KMS-11 (cell line): ENCODE results near the gene PHC1.

ENCODE experiments used
- H2AFZ ChIP-seq: fragments of 200-600 bp; sonication (generic); 2 replicates; pipeline ENCODE4 v1.6.1; 2016; ENCODE audit warnings: antibody characterized with exemption, mixed run types, low read depth
- H3K27ac ChIP-seq: fragments of 200-600 bp; sonication (generic); 2 replicates; pipeline ENCODE4 v1.6.1; 2016; ENCODE audit warnings: mild to moderate bottlenecking, mixed run types
- H3K27me3 ChIP-seq: fragments of 200-600 bp; sonication (generic); 2 replicates; pipeline ENCODE4 v1.6.1; 2017; ENCODE audit warnings: mild to moderate bottlenecking, low read depth, mixed run types, moderate library complexity; ENCODE audit not compliant: insufficient read depth
- H3K36me3 ChIP-seq: fragments of 200-600 bp; sonication (generic); 2 replicates; pipeline ENCODE4 v1.6.1; 2017; ENCODE audit warnings: mild to moderate bottlenecking, mixed run types; ENCODE audit not compliant: insufficient read depth
- H3K4me1 ChIP-seq: fragments of 200-600 bp; sonication (generic); 2 replicates; pipeline ENCODE4 v1.6.1; 2016; ENCODE audit warnings: mild to moderate bottlenecking, low read depth, mixed run types; ENCODE audit not compliant: poor library complexity, severe bottlenecking
- H3K4me2 ChIP-seq: fragments of 200-600 bp; sonication (generic); 2 replicates; pipeline ENCODE4 v1.7.0; 2016; ENCODE audit warnings: mild to moderate bottlenecking, mixed run types
- H3K4me3 ChIP-seq: fragments of 200-600 bp; sonication (generic); IDR thresholded peaks from 2 replicates; pipeline ENCODE4 v1.6.1; 2017; ENCODE audit warnings: low read depth, low read length, mixed read lengths; ENCODE audit not compliant: insufficient read depth
- H3K79me2 ChIP-seq: fragments of 200-600 bp; sonication (generic); 2 replicates; pipeline ENCODE4 v1.6.1; 2016; ENCODE audit warnings: low read depth, mixed run types; ENCODE audit not compliant: insufficient read depth
- H3K9ac ChIP-seq: fragments of 200-600 bp; sonication (generic); 2 replicates; pipeline ENCODE4 v1.6.1; 2016; ENCODE audit warnings: mild to moderate bottlenecking, mixed run types
- H4K20me1 ChIP-seq: fragments of 200-600 bp; sonication (generic); 2 replicates; pipeline ENCODE4 v1.6.1; 2016; ENCODE audit warnings: mild to moderate bottlenecking, mixed run types; ENCODE audit not compliant: insufficient read depth
- CTCF ChIP-seq: fragments of 200-600 bp; sonication (generic); conservative IDR thresholded peaks from 2 replicates; pipeline ENCODE4 v1.6.1; 2017; ENCODE audit warnings: low read depth, mild to moderate bottlenecking, antibody characterized with exemption, low read length, moderate library complexity, mixed read lengths

The PHC1 gene

GRCh38 chr12:8969861-8970411 is 55.6 kb downstream of the PHC1 start:
- Histone ChIP-seq H3K9ac (no peak overlapping the region), H3K4me3 (no peak overlapping the region), H2AFZ (no peak overlapping the region), H3K4me2 (no peak overlapping the region), H3K27ac (no peak overlapping the region), H3K79me2 (no peaks in the 10 kb centered on the region), H4K20me1 (no peaks in the 10 kb centered on the region), H3K27me3 (no peaks in the 10 kb centered on the region), H3K4me1 (no peaks in the 10 kb centered on the region), H3K36me3 (no peaks in the 10 kb centered on the region)
- TF ChIP-seq CTCF = no peak

- H3K4me2 ChIP-seq = no peak overlapping the region
- H3K36me3 ChIP-seq = no peaks in the 10 kb centered on the region
- no peak overlapping the region for H3K9ac ChIP-seq
- H2AFZ ChIP-seq = no peak overlapping the region
- no peak overlapping the region for H3K27ac ChIP-seq
- H3K4me3 ChIP-seq = no peak overlapping the region
- TF ChIP-seq CTCF = no peak
- H4K20me1 ChIP-seq = no peaks in the 10 kb centered on the region
- no peaks in the 10 kb centered on the region for H3K79me2 ChIP-seq
- H3K4me1 ChIP-seq = no peaks in the 10 kb centered on the region
- H3K27me3 ChIP-seq = no peaks in the 10 kb centered on the region
Measured at GRCh38 chr12:8970432-8970831, 56.1 kb downstream of the PHC1 start.

- Histone ChIP-seq H3K9ac (no peak overlapping the region), H2AFZ (no peak overlapping the region), H3K27me3 (no peaks in the 10 kb centered on the region), H3K79me2 (no peaks in the 10 kb centered on the region), H4K20me1 (no peaks in the 10 kb centered on the region), H3K36me3 (no peaks in the 10 kb centered on the region), H3K4me1 (no peaks in the 10 kb centered on the region), H3K4me3 (no peak overlapping the region), H3K27ac (no peak overlapping the region), H3K4me2 (no peak overlapping the region)
- TF ChIP-seq CTCF = no peak
Measured at GRCh38 chr12:8980137-8980536, 65.8 kb downstream of the PHC1 start.

GRCh38 chr12:8985213-8985754 is 71.0 kb downstream of the PHC1 start:
- H3K4me1 ChIP-seq = no peaks in the 10 kb centered on the region
- no peak overlapping the region for H3K4me2 ChIP-seq
- no peak for TF ChIP-seq CTCF
- H3K27me3 ChIP-seq = no peaks in the 10 kb centered on the region
- no peaks in the 10 kb centered on the region for H3K36me3 ChIP-seq
- H3K79me2 ChIP-seq = no peaks in the 10 kb centered on the region
- no peak overlapping the region for H2AFZ ChIP-seq
- no peak overlapping the region for H3K27ac ChIP-seq
- no peak overlapping the region for H3K9ac ChIP-seq
- H4K20me1 ChIP-seq = no peaks in the 10 kb centered on the region
- no peak overlapping the region for H3K4me3 ChIP-seq
